MM.1S (cell line): Measurements from ENCODE around the gene CYB5R4.

Source experiments
- CTCF ChIP-seq: fragments of 300-600 bp; sonication (generic); IDR thresholded peaks from 2 replicates; pipeline ENCODE4 v1.5.1; 2016; ENCODE audit warnings: antibody characterized with exemption, low read length, mixed read lengths
- EZH2phosphoT487 ChIP-seq: fragments of 300-600 bp; sonication (generic); IDR thresholded peaks from 2 replicates; pipeline ENCODE4 v1.6.1; 2018; ENCODE audit warnings: antibody characterized with exemption, low read length

DNA sequence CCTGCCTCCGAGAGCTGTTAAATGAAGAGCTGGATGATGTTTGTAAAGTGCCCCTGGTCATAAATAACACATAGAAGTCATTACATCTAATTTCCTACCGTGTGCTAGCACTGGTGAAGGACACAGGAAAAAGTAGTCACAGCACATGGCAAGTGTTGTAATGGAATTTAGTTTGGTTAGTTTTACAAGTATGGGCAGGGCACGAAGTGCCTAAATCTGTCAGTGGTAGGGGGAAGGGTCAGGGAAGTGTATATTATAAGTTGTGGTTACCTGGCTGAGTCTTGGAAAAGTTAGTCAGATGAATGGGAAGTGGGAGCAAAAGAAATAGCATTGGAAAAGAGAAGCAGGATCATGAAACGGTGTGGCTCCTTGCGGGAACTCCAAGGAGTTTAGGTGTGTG, 4.7 kb upstream of the CYB5R4 start:
- TF ChIP-seq CTCF = no peak
- TF ChIP-seq EZH2phosphoT487 = no peak
